COLO829 (cell line): ENCODE results near the gene CDH2.
"Not testable (repeated sequence)": the region's sequence is repeated elsewhere in the genome, so short reads cannot be mapped to it uniquely, and the experiment has no call there.

ENCODE experiments used
- DNase-seq: peaks from one replicate; pipeline ENCODE4 v3.0.0; 2012; ENCODE audit warnings: low spot score

Gene CDH2

DNA sequence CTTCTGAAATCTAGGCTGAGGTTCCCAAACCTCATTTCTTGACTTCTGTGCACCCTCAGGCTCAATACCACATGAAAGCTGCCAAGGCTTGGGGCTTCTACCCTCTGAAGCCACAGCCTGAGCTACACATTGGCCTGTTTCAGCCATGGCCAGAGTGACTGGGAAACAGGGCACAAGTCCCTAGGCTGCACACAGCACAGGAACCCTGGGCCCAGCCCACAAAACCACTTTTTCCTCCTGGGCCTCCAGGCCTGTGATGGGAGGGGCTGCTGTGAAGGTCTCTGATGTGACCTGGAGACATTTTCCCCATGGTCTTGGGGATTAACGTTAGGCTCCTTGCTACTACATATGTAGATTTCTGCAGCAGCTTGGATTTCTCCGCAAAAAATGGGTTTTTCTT lies 270.7 kb downstream of the CDH2 start:
- DNase-seq: not testable (repeated sequence)

DNA sequence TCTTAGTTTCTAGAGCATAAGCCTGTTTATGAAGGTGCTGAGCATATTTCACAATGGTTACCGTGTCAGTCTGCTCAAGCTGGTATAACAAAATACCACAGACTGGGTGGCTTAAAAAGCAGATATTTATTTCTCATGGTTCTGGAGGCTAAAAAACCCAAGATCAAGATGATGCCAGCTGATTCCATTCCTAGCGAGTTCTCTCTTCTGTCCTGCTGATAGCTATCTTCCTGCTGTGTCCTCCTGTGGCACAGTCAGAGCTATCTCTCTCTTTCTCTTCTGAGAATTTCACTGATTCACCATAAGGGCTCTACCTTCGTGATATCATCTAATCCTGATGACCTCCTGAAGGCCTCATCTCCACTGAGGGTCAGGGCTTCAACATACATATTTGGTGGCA lies 273.0 kb downstream of the CDH2 start:
- no peak for DNase-seq

DNA sequence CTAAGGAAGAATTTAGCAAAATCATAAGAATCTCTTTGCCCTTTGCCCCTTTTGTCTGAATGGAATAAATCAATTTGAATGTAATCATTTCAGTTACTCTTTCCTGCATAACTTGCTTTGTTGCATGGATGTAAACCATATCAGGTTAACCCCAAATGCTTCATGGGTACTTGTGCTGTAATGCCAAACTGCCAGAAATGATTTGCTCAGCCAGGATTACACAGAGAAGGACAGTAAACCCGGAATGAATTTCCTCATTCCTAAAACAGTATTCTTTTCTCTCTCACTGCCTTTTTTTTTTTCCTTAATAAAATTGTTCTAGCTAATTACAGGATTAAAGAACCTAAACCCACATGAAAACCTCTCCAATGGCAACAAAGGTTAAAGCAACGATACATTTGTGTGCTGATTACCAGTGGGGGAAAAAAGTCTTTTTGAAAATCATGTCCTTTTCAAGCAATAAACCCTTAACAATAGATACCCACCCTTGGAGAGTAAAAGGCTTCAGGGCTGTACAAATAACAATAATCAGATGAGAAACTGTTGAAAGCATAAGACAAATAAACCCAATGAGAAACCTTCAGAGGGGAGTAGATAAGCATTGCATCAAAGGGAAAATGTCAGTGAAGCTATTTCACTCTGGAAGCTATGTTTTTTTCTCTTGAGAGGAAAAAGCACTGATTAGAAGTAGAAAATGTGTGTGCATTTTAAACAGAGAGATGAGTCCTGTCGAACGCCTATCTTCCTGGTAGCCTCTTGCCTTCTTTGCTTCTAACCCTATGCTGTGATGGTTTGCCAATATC lies 275.3 kb downstream of the CDH2 start:
- no peak for DNase-seq
